ENCODE measurements around the gene FCRLB. TPM values are rescaled to one million over a fixed set of nuclear protein-coding genes. Genes with fewer than 3 reads are reported as not detected.

The FCRLB gene
- total RNA-seq, 1 donor: 1.0 TPM

Other genes with a start within 250 kb of the FCRLB start
- 182 TPM for gene FCGR2A, start 216.1 kb upstream of the FCRLB start, total RNA-seq
- 2.8 TPM for gene HSPA6, start 197.0 kb upstream of the FCRLB start, total RNA-seq
- gene FCGR3A, start 171.7 kb upstream of the FCRLB start, total RNA-seq: 27.8 TPM
- gene FCGR3B, start 90.4 kb upstream of the FCRLB start, total RNA-seq: 2.3 TPM
- 30.7 TPM for gene FCGR2B, start 58.4 kb upstream of the FCRLB start, total RNA-seq
- gene FCRLA, start 14.3 kb upstream of the FCRLB start, total RNA-seq: 1.4 TPM
- gene DUSP12, start 28.2 kb downstream of the FCRLB start, total RNA-seq: 38.4 TPM
- gene ATF6, start 44.8 kb downstream of the FCRLB start, total RNA-seq: 27.5 TPM